Esophagus muscularis mucosa (tissue), 4 donors: Measurements from ENCODE around the gene ZBED4. TPM values are rescaled to one million over a fixed set of nuclear protein-coding genes. Genes with fewer than 3 reads are reported as not detected.

ENCODE experiments used
- DNase-seq: peaks from one replicate; pipeline ENCODE4 v3.0.0-alpha.2; 2017; ENCODE audit errors: extremely low spot score
- H3K27ac ChIP-seq, 4 donors: fragments of 200-600 bp; sonication (generic); replicated peaks in 1 of 4; 1 replicate in 3 of 4; 2 replicates in 1 of 4; pipeline ENCODE4 v1.5.1; 2016 to 2019; ENCODE audit warnings: mild to moderate bottlenecking in 1 of 4
- H3K27me3 ChIP-seq, 4 donors: fragments of 200-600 bp; sonication (generic); one replicate each; pipeline versions ENCODE4 v1.5.1 to v1.6.0; 2016 to 2019
- H3K36me3 ChIP-seq, 4 donors: fragments of 200-600 bp; sonication (generic); one replicate each; pipeline ENCODE4 v1.5.1; 2016 to 2019
- H3K4me1 ChIP-seq, 4 donors: fragments of 200-600 bp; sonication (generic); one replicate each; pipeline ENCODE4 v1.5.1; 2016 to 2019
- H3K4me3 ChIP-seq, 4 donors: fragments of 200-600 bp; sonication (generic); 1 replicate in 2 of 4; 2 replicates in 2 of 4; pipeline ENCODE4 v1.5.1; 2016 to 2019; ENCODE audit warnings: mild to moderate bottlenecking in 4 of 4, moderate library complexity in 1 of 4
- H3K9me3 ChIP-seq, 4 donors: fragments of 200-600 bp; sonication (generic); 1 replicate in 3 of 4; 2 replicates in 1 of 4; pipeline ENCODE4 v1.5.1; 2016 to 2019
- EP300 ChIP-seq: sonication (generic); formaldehyde crosslinking; IDR thresholded peaks from one replicate; pipeline ENCODE4 v1.6.1; 2017; ENCODE audit warnings: antibody characterized with exemption
- POLR2A ChIP-seq: fragments of 450-650 bp; IDR thresholded peaks from one replicate; pipeline ENCODE4 v1.6.1; 2017; ENCODE audit warnings: antibody characterized with exemption, moderate library complexity, mild to moderate bottlenecking, low read depth
- POLR2AphosphoS5 ChIP-seq, 2 donors: sonication (generic); formaldehyde crosslinking; IDR thresholded peaks; one replicate each; pipeline ENCODE4 v1.6.1; 2017; ENCODE audit warnings: antibody characterized with exemption in 2 of 2
- WGBS: methylation state at CpG from one replicate; pipeline ENCODE4 v1.1.5; 2018; 5-methylcytosine and 5-hydroxymethylcytosine counted together
- intact Hi-C: fragments of 100-400 bp; cut with DNase I; formaldehyde crosslinking; loops from one replicate; pipeline ENCODE4 v1.15.1; 2023
- total RNA-seq, 4 donors: library from RNA; depleted of rRNA; stranded (reverse); fragments of >200 nt; gene quantifications; one replicate each; pipeline versions ENCODE4 v1.1.0 to v1.2.1, GENCODE V29; 2016
- TF ChIP-seq, protein P1 (sequence below), 3 experiments: fragments of 200-600 bp in 2 of 3; fragments of 450-650 bp in 1 of 3; sonication (generic) in 2 of 3; IDR thresholded peaks; one replicate each; pipeline ENCODE4 v1.5.1; 2017 to 2019; ENCODE audit warnings: antibody characterized with exemption in 3 of 3, mild to moderate bottlenecking in 2 of 3, moderate library complexity in 1 of 3

Gene ZBED4
- total RNA-seq, 4 donors from 2014 or later = 6.6 to 11.1 (median 9.5) TPM

DNA sequence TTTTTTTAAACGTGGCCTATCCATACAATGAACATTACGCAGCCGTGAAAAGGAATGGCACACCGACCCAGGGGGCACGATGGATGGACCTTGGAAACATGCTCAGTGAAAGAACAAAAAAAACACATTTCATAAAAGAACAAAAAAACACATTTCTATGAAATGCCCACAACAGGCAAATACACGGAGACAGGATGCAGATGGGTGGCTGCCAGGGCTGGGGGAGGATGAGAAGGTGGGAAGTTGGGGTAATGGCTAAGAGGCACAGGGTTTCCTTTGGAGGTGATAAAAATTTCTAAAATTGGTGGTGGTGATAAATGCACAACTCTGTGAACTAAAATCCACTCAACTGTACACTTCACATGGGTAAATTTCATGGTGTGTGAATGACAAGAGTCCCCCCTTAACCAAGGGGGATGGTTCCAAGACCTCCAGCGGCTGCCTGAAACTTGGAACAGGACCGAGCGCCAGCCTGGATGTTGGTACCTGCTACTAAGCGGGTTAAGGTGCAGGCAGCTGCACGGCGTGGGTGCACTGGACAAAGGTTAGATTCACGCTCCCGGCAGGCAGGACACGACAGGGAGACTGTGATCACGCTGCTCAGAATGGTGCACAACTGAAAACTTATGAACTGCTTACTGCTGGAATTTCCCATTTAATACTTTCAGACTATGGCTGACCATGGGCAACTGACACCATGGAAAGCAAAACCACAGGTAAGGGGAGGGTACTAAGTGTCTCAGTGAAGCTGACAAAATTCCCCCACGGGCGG lies 42.4 kb upstream of the ZBED4 start:
- DNase-seq = no peak
- TF ChIP-seq POLR2A (no peak), EP300 (no peak), POLR2AphosphoS5 (IDR thresholded peaks at IDR 0.05) (no peak)
- TF ChIP-seq, protein P1, sequence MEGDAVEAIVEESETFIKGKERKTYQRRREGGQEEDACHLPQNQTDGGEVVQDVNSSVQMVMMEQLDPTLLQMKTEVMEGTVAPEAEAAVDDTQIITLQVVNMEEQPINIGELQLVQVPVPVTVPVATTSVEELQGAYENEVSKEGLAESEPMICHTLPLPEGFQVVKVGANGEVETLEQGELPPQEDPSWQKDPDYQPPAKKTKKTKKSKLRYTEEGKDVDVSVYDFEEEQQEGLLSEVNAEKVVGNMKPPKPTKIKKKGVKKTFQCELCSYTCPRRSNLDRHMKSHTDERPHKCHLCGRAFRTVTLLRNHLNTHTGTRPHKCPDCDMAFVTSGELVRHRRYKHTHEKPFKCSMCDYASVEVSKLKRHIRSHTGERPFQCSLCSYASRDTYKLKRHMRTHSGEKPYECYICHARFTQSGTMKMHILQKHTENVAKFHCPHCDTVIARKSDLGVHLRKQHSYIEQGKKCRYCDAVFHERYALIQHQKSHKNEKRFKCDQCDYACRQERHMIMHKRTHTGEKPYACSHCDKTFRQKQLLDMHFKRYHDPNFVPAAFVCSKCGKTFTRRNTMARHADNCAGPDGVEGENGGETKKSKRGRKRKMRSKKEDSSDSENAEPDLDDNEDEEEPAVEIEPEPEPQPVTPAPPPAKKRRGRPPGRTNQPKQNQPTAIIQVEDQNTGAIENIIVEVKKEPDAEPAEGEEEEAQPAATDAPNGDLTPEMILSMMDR (IDR thresholded peaks at IDR 0.05) = no peak
- no peak overlapping the region for H3K4me3 ChIP-seq
- no peaks in the 10 kb centered on the region for H3K9me3 ChIP-seq
- peaks cover 0 to 26% (median 10%) of the 10 kb centered on the region in 4 donors for H3K36me3 ChIP-seq
- 77% methylated on average over 11 of the region's 18 CpGs for WGBS
- intact Hi-C loops = no loop called here
- peaks cover 45 to 91% (median 82%) of the 10 kb centered on the region in 4 donors for H3K4me1 ChIP-seq
- no peak overlapping the region for H3K27ac ChIP-seq
- H3K27me3 ChIP-seq = no peaks in the 10 kb centered on the region

DNA sequence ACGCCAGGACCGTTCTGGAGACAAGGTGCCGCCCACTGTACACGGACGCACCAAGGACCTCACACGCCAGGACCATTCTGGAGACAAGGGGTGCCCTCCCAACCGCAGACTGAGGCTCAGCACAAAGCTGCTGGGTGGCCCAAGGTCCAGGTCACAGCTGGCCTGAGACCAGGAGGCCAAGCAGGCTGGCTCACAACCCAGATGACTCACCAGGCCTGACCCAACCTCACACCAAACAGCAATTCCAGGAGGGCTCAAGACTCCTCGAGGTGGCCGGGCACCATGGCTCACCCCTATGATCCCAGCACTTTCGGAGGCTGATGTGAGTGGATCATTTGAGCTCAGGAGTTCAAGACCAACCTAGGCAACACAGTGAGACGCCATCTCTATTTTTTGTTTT lies 40.8 kb upstream of the ZBED4 start:
- 86% methylated on average over 11 of the region's 11 CpGs for WGBS
- Histone ChIP-seq H3K36me3 (peaks cover under 1 to 43% (median 27%) of the 10 kb centered on the region in 4 donors), H3K27ac (no peak overlapping the region), H3K9me3 (no peaks in the 10 kb centered on the region), H3K4me1 (peaks cover 49 to 97% (median 95%) of the 10 kb centered on the region in 4 donors), H3K4me3 (no peak overlapping the region), H3K27me3 (no peaks in the 10 kb centered on the region)
- intact Hi-C loops = no loop called here
- no peak for DNase-seq
- TF ChIP-seq POLR2A (no peak), EP300 (no peak), POLR2AphosphoS5 (IDR thresholded peaks at IDR 0.05) (no peak)
- TF ChIP-seq, protein P1 (IDR thresholded peaks at IDR 0.05) = no peak

DNA sequence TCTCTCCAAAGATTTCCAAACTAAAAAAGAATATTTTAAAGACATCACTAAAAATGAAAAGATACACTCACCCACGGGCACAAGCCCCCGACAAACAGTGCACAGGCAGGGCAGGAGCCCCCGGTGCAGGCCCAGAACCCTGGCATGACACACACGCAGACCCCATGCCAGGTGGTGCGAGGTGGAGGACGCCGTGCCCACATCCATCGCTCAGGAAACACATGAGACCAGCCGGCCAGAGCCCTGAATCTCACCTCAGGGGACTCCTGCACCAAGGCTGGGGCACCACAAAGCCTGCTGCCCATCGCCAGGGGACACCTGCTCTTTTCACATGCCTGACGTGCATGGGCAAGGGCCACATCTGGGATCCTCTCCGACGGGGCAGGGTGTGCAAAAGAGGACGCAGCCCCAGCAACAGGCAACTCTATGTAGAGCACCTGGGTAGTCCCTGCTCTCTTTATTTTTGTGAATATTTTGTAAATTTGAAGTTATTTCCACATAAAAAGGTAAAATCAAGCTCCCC lies 39.4 kb upstream of the ZBED4 start:
- Histone ChIP-seq H3K4me3 (no peak overlapping the region), H3K27ac (no peak overlapping the region), H3K4me1 (peaks cover 49 to 88% (median 81%) of the 10 kb centered on the region in 4 donors), H3K9me3 (no peaks in the 10 kb centered on the region), H3K27me3 (no peaks in the 10 kb centered on the region), H3K36me3 (peaks cover 15 to 57% (median 40%) of the 10 kb centered on the region in 4 donors)
- TF ChIP-seq POLR2A (no peak), POLR2AphosphoS5 (IDR thresholded peaks at IDR 0.05) (no peak), EP300 (no peak)
- TF ChIP-seq, protein P1 (IDR thresholded peaks at IDR 0.05) = no peak
- intact Hi-C loops = no loop called here
- WGBS = 94% methylated on average over 9 of the region's 14 CpGs
- no peak for DNase-seq

DNA sequence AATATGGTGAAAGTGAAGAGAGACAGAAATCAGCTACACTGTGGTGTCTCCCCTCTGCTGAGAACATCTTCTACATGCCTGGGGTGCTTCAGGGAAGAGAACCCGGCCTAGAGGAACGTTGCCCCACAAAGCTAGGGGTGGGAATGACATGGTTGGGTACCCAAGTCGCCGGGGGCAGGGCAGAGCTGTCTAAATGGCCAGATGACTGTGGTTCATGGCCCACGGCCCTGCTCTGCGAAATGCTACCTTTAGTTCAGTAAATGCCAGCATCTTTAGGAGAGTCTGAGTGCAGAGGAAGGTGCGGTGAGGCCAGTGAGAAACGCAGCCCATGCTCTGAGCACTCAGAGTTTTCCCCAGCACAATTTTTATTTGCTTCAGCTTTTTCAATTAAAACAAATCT lies 38.8 kb upstream of the ZBED4 start:
- no peak for TF ChIP-seq POLR2AphosphoS5 (IDR thresholded peaks at IDR 0.05)
- Histone ChIP-seq H3K27ac (no peak overlapping the region), H3K36me3 (peaks cover 17 to 63% (median 46%) of the 10 kb centered on the region in 4 donors), H3K9me3 (no peaks in the 10 kb centered on the region), H3K4me1 (peaks cover 48 to 85% (median 77%) of the 10 kb centered on the region in 4 donors), H3K4me3 (no peak overlapping the region), H3K27me3 (no peaks in the 10 kb centered on the region)
- 81% methylated on average over 6 of the region's 8 CpGs for WGBS
- intact Hi-C loops = no loop called here
- DNase-seq = no peak

DNA sequence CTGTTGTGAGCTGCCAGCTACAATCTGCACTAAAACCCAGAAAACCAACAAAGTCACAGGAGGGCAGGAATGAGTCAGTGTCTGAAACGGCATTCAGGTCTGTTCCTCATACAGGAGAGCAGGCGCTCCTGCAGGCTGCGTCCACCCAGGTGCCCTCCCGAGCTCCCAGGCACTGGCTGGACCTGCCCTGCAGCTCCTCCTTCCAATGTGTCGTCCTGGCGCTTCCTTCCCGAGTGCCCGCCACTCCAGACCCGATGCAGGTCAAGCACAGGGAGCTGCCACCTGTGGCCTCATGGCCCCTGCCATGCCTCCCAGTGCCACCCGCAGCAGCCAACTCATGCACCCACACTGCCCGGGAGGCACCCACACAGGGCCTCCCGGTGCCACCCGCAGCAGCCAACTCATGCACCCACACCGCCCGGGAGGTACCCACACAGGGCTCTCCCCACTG lies 38.0 kb upstream of the ZBED4 start:
- H3K27me3 ChIP-seq = no peaks in the 10 kb centered on the region
- TF ChIP-seq POLR2A = no peak
- no peak for TF ChIP-seq EP300
- no peak for TF ChIP-seq POLR2AphosphoS5 (IDR thresholded peaks at IDR 0.05)
- TF ChIP-seq, protein P1 (IDR thresholded peaks at IDR 0.05) = no peak
- H3K4me3 ChIP-seq = no peak overlapping the region
- DNase-seq = no peak
- WGBS = 65% methylated on average over 7 of the region's 15 CpGs
- H3K4me1 ChIP-seq = peaks cover 49 to 85% (median 76%) of the 10 kb centered on the region in 4 donors
- peaks cover 17 to 71% (median 53%) of the 10 kb centered on the region in 4 donors for H3K36me3 ChIP-seq
- H3K27ac ChIP-seq = no peak overlapping the region
- H3K9me3 ChIP-seq = no peaks in the 10 kb centered on the region
- intact Hi-C loops = no loop called here
